Neural progenitor cell (in vitro differentiated cells): Measurements from ENCODE around the gene GKN2. TPM values are rescaled to one million over a fixed set of nuclear protein-coding genes. Genes with fewer than 3 reads are reported as not detected.

Source experiments
- DNase-seq: peaks from one replicate; pipeline ENCODE4 v3.0.0-alpha.2; 2016; ENCODE audit warnings: low spot score
- H2AFZ ChIP-seq: fragments of 200-600 bp; sonication (generic); replicated peaks from 2 replicates; pipeline ENCODE4 v1.6.1; 2016; ENCODE audit warnings: antibody characterized with exemption
- H3F3A ChIP-seq: fragments of 200-600 bp; sonication (generic); 2 replicates; pipeline ENCODE4 v1.6.1; 2016; ENCODE audit warnings: antibody characterized with exemption, low read depth
- H3K27ac ChIP-seq: fragments of 200-600 bp; sonication (generic); 2 replicates; pipeline ENCODE4 v1.5.1; 2016; ENCODE audit warnings: mild to moderate bottlenecking
- H3K27me3 ChIP-seq: fragments of 200-600 bp; sonication (generic); 2 replicates; pipeline ENCODE4 v1.6.1; 2016; ENCODE audit warnings: mild to moderate bottlenecking, moderate library complexity
- H3K36me3 ChIP-seq: fragments of 200-600 bp; sonication (generic); 2 replicates; pipeline ENCODE4 v1.5.1; 2016
- H3K4me1 ChIP-seq: fragments of 200-600 bp; sonication (generic); 2 replicates; pipeline ENCODE4 v1.6.1; 2016; ENCODE audit warnings: mixed run types
- H3K4me2 ChIP-seq: fragments of 200-600 bp; sonication (generic); 2 replicates; pipeline ENCODE4 v1.6.1; 2016
- H3K4me3 ChIP-seq: fragments of 200-600 bp; sonication (generic); 2 replicates; pipeline ENCODE4 v1.5.1; 2016
- H3K79me2 ChIP-seq: fragments of 200-600 bp; sonication (generic); 2 replicates; pipeline ENCODE4 v1.6.1; 2016; ENCODE audit warnings: low read depth
- H3K9ac ChIP-seq: fragments of 200-600 bp; sonication (generic); 2 replicates; pipeline ENCODE4 v1.6.1; 2016
- H3K9me3 ChIP-seq: fragments of 200-600 bp; sonication (generic); 2 replicates; pipeline ENCODE4 v1.5.1; 2016; ENCODE audit warnings: low read depth
- H4K20me1 ChIP-seq: fragments of 200-600 bp; sonication (generic); 2 replicates; pipeline ENCODE4 v1.6.1; 2016; ENCODE audit warnings: low read depth
- H3K27ac Mint-ChIP-seq: 3 replicates; pipeline ENCODE4 v1.8.0; 2021; ENCODE audit warnings: mixed read lengths
- H3K27me3 Mint-ChIP-seq: 2 replicates; pipeline ENCODE4 v1.8.0; 2022; ENCODE audit warnings: low read depth, mild to moderate bottlenecking, inconsistent platforms, moderate library complexity, mixed read lengths; ENCODE audit not compliant: insufficient read depth
- H3K36me3 Mint-ChIP-seq: 3 replicates; pipeline ENCODE4 v1.8.0; 2021; ENCODE audit warnings: mixed read lengths
- H3K4me1 Mint-ChIP-seq: 3 replicates; pipeline ENCODE4 v1.8.0; 2021; ENCODE audit warnings: mixed read lengths
- H3K4me3 Mint-ChIP-seq: 3 replicates; pipeline ENCODE4 v1.8.0; 2021; ENCODE audit warnings: mild to moderate bottlenecking, moderate library complexity, mixed read lengths
- H3K9me3 Mint-ChIP-seq: 3 replicates; pipeline ENCODE4 v1.8.0; 2020; ENCODE audit warnings: mixed read lengths
- CTCF ChIP-seq: fragments of 200-600 bp; sonication (generic); IDR thresholded peaks from 2 replicates; pipeline ENCODE4 v1.5.1; 2017; ENCODE audit warnings: antibody characterized with exemption, mild to moderate bottlenecking
- EZH2 ChIP-seq: fragments of 200-600 bp; sonication (generic); IDR thresholded peaks from 2 replicates; pipeline ENCODE4 v1.6.1; 2017; ENCODE audit warnings: antibody characterized with exemption, mild to moderate bottlenecking, moderate library complexity
- EZH2phosphoT487 ChIP-seq: fragments of 200-600 bp; sonication (generic); IDR thresholded peaks from 2 replicates; pipeline ENCODE4 v1.6.1; 2017; ENCODE audit warnings: antibody characterized with exemption
- total RNA-seq: library from RNA; depleted of rRNA; stranded (reverse); fragments of >200 nt; gene quantifications from 2 replicates; pipeline ENCODE4 v1.2.3, GENCODE V29; 2015; ENCODE audit warnings: low replicate concordance

Gene GKN2
- total RNA-seq, 1 donor from 2014 or later: not detected

- Mint-ChIP-seq H3K4me1 (no peaks in the 10 kb centered on the region), H3K9me3 (no peaks in the 10 kb centered on the region), H3K27me3 (no peaks in the 10 kb centered on the region), H3K36me3 (no peaks in the 10 kb centered on the region), H3K4me3 (no peak overlapping the region), H3K27ac (no peak overlapping the region)
- H3K36me3 ChIP-seq: no peaks in the 10 kb centered on the region
- H3K4me1 ChIP-seq: no peaks in the 10 kb centered on the region
- TF ChIP-seq CTCF: no peak
- TF ChIP-seq EZH2phosphoT487: no peak
- TF ChIP-seq EZH2: no peak
- H3K9ac ChIP-seq: no peak overlapping the region
- no peak overlapping the region for H3K4me2 ChIP-seq
- no peaks in the 10 kb centered on the region for H4K20me1 ChIP-seq
- no peak overlapping the region for H3K4me3 ChIP-seq
- no peak overlapping the region for H3K27ac ChIP-seq
- no peaks in the 10 kb centered on the region for H3F3A ChIP-seq
- no peak overlapping the region for H2AFZ ChIP-seq
- DNase-seq: no peak
- H3K79me2 ChIP-seq: no peaks in the 10 kb centered on the region
- H3K9me3 ChIP-seq: no peaks in the 10 kb centered on the region
- no peaks in the 10 kb centered on the region for H3K27me3 ChIP-seq
These were observed 18.0 kb upstream of the GKN2 start for GRCh38 chr2:68970566-68971265.

GRCh38 chr2:68969736-68970490 is 17.2 kb upstream of the GKN2 start:
- TF ChIP-seq EZH2 (no peak), CTCF (no peak), EZH2phosphoT487 (no peak)
- H3K4me1 ChIP-seq: no peaks in the 10 kb centered on the region
- no peak overlapping the region for H2AFZ ChIP-seq
- no peak overlapping the region for H3K27ac ChIP-seq
- H3K9me3 ChIP-seq: no peaks in the 10 kb centered on the region
- no peaks in the 10 kb centered on the region for H3K36me3 ChIP-seq
- Mint-ChIP-seq H3K4me1 (no peaks in the 10 kb centered on the region), H3K27me3 (no peaks in the 10 kb centered on the region), H3K36me3 (no peaks in the 10 kb centered on the region), H3K9me3 (no peaks in the 10 kb centered on the region), H3K27ac (no peak overlapping the region), H3K4me3 (no peak overlapping the region)
- no peaks in the 10 kb centered on the region for H3F3A ChIP-seq
- no peaks in the 10 kb centered on the region for H3K27me3 ChIP-seq
- H3K79me2 ChIP-seq: no peaks in the 10 kb centered on the region
- no peak overlapping the region for H3K9ac ChIP-seq
- DNase-seq: no peak
- no peaks in the 10 kb centered on the region for H4K20me1 ChIP-seq
- no peak overlapping the region for H3K4me2 ChIP-seq
- H3K4me3 ChIP-seq: no peak overlapping the region

GRCh38 chr2:68968221-68968620 is 15.5 kb upstream of the GKN2 start:
- Mint-ChIP-seq H3K4me3 (no peak overlapping the region), H3K36me3 (no peaks in the 10 kb centered on the region), H3K27ac (no peak overlapping the region), H3K9me3 (no peaks in the 10 kb centered on the region), H3K4me1 (no peaks in the 10 kb centered on the region), H3K27me3 (no peaks in the 10 kb centered on the region)
- H3K27ac ChIP-seq: no peak overlapping the region
- H3K27me3 ChIP-seq: no peaks in the 10 kb centered on the region
- no peaks in the 10 kb centered on the region for H3K4me1 ChIP-seq
- no peak for DNase-seq
- no peak overlapping the region for H3K4me3 ChIP-seq
- no peaks in the 10 kb centered on the region for H3K36me3 ChIP-seq
- H3K4me2 ChIP-seq: no peak overlapping the region
- no peak overlapping the region for H3K9ac ChIP-seq
- no peaks in the 10 kb centered on the region for H3K79me2 ChIP-seq
- H3K9me3 ChIP-seq: no peaks in the 10 kb centered on the region
- no peaks in the 10 kb centered on the region for H4K20me1 ChIP-seq
- no peak overlapping the region for H2AFZ ChIP-seq
- TF ChIP-seq EZH2phosphoT487 (no peak), CTCF (no peak), EZH2 (no peak)
- H3F3A ChIP-seq: no peaks in the 10 kb centered on the region
